ENCODE data around the gene RHOF.
A peak's percentile ranks its signal among the peaks of the same experiment; 100 is the strongest.
"Not testable (repeated sequence)": the region's sequence is repeated elsewhere in the genome, so short reads cannot be mapped to it uniquely, and the experiment has no call there.

Gene RHOF

DNA sequence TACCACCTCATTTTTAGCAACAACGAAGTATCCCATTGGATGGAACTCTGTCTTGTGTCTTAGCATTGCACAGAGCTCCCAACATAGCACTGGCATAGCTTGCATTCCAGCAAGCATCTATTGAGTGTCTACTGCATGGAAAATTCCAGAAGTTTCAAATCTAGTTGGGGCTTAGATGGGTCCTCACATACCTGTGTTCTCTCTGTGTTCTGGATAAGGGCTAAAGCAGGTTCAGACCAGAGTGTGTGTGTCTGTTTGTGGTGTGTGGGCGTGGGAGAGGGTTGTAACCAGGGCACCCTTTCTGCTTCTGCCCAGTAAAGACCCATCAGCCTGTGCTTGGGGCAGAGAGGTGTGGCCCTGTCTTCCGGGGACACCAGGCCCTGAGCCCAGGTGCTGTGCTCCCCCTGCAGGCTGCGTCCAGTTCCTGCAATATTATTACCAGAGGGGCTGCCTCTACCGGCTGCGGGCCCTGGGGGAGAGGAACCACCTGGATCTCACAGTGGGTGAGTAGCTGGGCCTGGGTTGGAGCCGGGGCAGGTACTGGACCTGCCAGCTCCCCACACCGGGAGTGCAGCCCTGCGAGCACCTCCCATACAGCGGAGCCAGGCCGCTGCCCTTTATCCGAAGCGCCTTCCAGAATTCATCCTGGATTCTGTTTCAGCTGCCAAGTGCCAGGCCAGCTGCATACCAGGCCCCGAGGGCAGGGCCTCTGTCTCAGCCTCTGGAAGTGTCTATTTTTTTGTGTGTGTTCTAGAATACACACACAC lies 20.3 kb downstream of the RHOF start:
- peak in 1 of 2 experiments; percentile 22 for DNase-seq

DNA sequence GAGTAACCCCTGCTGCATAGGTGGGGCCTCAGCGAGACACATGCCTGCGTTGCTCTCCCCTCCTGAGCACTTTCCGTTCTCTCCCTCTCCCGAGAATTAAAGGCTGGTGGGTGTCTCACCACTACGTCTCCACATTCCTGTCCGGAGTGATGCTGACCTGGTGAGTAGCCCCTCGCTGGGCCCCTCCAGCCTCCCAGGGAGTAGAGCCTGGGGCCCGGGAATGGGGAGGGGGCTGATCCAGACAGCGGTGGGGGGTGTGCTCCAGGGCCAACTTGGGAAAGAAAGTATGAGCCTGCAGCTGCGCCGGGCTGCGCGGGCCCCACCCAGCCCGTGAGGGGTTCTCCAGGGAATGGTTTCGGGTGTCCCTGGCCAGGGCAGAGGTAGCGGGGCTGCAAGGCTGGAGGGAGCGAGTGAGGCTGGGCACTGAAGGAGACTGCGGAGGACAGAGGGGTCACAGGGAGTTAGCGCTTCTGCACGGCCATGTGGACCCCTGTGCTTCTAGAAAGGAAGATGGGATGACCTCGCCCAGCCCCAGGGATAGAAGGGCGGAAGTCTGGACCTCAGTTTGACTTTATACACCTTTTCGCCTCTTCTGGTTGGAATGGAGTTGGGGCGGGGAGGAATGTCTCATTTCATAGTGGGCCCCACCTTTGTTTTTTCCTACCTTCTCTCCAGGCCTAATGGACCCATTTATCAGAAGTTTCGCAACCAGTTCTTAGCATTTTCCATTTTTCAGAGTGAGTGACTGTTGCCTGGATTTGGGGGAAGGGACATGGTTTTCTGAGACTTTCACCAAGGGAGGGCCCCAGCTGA lies 22.5 kb downstream of the RHOF start:
- DNase-seq = no peak

DNA sequence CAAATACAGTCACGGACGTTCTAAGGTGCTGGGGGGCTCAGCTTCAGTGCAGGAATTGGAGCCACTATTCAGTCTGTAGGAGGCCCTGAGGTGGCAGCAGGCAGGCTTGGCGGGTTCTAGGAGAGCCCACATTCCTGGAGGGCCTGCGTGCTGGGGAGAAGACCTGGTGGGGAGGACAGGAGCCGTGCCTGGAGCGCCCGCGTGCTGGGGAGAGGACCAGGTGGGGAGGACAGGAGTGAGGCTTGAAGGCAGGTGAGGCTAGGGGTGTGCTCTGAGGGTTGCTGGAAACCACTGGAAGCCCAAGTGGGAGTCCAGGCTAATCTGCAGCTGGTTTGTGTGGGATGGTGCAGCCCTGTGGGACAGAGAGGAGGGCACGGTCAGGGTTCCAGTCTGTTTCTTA lies 23.1 kb downstream of the RHOF start:
- DNase-seq = no peak

DNA sequence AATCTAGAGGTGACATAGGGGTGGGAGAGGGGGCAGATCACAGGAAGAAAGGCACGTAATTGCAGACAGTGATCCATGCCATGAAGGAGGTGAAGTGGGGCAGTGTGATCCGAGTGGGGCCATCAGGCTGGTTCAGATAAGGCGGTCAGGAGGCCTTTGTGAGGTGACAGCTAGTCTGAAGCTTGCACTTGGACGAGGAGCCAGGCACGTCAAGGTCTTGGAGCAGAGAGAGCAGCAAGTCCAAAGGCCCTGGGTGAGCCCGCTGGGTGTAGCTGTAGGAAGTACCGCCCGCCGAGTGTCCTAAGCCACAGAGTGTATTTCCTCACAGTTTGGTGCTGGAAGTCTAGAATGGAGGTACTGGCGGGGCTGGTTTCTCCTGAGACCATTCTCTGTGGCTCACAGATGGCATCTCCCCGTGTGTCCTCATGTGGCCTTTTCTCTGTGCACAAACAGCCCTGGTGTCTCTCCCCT lies 23.6 kb downstream of the RHOF start:
- no peak for DNase-seq

DNA sequence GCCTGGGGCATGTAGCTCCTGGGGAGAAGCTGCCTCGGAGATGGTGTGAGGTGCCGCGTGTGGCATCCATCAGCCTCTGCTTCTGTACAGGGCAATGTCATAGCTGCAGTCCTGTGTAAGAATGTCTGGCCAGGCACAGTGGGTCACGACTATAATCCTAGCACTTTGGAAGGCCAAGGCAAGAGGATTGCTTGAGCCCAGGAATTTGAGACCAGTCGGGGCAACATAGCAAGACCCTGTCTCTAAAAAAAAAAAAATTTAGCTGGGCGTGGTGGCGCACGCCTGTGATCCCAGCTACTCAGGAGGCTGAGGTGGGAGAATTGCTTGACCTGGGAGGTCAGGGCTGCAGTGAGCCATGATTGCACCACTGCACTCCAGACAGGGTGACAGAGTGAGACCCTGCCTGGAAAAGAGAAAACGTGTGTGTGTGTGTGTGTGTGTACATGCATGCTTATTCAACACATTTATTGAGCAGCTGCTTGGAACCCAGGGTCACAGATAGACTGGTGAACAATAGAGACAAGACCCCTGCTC lies 24.1 kb downstream of the RHOF start:
- no peak for DNase-seq

DNA sequence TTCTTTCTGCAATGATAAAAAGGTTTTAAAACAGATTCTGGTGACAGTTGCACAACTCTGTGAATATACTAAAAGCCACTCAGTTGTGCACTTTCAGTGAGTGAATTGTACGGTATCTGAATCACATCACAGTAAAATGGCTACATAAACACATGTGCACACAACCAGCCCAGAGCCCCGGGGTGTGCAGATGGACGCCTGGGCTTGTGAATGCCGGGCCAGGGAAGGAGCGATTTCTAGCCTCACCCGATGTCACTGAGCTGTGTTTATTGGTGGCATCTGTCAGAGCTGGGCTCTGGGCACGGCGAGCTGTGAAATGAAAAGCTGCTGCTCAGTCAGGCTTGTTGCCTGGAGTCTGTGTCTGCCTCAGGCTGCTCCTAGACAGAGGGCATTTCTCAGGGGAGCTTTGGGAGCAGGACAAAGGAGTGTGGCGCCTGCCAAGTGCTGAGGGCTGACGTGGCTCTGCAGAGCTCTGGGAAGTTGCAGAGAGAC lies 25.9 kb downstream of the RHOF start:
- DNase-seq = no peak

DNA sequence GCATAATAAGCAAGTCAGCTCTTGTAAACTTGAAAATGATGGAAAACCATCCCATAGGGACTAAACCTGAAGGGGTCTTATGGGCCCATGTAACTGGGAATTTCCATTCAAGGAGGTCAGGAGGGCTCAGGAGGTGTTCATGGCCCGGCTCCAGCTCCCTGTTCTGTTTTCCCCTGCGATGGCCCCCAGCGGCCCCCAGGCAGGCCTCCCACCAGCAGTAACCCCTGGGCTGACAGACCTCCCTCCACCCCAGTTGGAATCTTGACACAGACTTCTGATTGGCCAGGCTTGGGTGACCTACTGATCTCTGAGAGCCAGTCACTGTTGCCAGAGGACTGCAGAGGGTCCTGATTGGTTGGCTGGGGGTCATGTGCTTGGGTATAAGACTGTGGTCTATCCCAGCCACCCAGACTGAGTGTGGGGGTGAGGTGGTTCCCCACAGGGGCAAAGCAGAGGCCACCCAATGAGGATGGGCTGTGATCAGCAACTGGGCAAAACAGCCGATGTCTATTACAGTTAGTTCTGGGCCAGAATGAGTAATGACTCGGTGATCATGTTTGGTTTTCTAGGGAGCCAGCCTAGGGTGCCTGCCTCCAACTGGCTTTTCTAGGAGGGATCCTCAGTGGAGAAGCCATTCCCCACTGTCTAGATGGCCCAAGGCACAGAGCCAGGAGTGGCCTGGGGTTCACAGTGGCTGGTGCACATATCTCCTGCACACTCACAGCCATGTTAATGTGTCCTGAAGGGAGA lies 27.0 kb downstream of the RHOF start:
- no peak for DNase-seq

DNA sequence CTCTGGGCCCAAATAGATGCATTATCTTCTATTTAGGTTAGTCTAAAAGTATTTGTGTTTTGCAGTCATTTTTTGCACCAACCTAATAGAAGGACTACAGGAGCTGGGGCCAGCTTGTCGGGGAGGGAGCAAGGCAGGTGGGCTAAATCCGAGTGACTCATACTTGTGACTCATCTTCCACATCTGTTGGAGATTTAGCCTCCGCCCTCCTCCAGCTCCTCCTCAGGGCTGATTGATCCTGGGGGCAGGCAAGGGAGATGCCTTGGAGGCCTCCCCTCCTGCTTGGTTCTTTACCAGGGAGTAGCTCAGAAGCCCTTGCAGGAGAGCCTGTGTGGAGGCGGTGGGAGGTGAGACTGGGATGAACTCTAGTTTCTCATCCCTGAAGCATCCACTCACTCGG lies 27.9 kb downstream of the RHOF start:
- DNase-seq = no peak

DNA sequence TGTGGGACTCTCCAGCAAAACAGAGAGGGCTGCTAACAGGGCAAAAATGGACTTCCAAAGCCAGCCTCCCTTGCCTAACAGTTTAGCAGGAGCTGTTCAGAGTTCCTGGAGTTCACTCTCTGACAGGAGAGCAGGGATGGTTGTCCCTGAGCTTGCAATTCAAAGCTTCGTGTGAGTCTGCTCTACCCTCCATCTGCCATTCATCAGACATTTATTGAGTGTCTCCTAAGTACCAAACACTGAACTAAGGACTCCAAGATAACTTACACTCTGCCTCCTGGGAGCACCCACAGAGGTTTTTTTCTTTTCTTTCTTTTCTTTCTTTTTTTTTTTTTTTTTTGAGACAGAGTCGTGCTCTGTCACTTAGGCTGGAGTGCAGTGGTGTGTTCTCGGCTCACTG lies 28.7 kb downstream of the RHOF start:
- DNase-seq = no peak

DNA sequence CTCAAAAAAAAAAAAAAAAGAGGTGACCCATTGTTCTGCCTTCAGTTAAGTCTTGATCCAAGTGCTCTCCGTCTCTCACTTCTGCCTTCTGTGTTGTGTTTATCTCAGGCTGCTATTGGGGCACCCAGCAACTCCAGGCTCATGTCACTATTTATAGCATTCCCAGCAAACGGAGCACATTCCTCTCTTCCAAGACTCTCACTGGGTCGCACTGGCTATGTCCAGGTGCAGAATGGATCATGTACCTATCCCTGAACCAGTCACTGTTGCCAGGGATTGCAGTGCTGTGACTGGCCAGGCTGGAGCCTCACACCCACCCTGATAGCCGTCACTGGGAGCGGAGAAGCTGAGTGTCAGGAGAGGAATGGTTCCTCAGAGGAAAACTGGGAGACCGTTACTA lies 31.2 kb downstream of the RHOF start:
- DNase-seq = no peak

DNA sequence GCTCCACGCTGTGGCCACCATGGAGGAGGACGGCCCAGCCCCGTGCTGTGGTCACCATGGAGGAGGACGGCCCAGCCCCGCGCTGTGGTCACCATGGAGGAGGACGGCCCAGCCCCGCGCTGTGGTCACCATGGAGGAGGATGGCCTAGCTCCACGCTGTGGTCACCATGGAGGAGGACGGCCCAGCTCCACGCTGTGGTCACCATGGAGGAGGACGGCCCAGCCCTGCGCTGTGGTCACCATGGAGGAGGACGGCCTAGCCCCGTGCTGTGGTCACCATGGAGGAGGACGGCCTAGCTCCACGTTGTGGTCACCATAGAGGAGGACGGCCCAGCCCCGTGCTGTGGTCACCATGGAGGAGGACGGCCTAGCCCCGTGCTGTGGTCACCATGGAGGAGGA lies 35.0 kb downstream of the RHOF start:
- DNase-seq = not testable (repeated sequence)

DNA sequence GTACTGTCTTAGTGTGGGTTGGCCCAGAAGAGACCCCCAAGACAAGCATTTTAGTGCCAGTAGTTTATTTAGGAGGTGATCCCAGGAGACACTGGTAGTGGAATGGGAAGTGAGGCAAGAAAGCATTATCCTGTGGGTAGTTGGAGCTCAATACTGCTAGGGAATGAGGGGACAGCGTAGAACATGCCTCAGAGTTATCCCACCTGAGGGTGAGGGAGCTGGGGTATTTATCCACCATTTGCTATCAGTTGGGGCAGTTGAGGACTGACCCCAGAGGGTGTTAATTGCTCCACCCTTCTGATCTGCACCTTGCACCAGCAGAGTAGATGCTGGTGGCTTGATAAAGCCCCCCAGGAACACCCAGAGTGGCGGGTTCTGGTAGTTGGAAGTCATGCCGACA lies 37.9 kb downstream of the RHOF start:
- no peak for DNase-seq

DNA sequence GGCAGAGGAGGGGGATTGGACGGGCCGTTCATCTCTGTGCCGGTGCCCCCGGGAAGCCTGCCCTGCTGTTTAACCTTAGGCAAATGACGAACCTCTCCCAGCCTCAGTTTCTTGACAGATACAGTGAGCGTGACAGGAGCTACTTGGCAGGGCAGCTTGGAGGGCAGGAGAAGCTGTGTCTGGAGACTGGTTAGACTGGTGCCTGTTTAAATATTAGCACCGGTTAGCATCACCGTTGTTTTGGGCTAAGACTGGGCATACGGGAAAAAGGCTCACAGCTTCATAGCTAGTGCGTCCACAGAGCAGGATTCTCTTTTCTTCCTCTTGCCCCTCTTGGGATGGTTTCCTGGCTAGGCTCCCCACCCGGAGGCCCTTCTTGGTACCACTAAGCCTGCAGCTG lies 38.7 kb downstream of the RHOF start:
- DNase-seq = no peak

DNA sequence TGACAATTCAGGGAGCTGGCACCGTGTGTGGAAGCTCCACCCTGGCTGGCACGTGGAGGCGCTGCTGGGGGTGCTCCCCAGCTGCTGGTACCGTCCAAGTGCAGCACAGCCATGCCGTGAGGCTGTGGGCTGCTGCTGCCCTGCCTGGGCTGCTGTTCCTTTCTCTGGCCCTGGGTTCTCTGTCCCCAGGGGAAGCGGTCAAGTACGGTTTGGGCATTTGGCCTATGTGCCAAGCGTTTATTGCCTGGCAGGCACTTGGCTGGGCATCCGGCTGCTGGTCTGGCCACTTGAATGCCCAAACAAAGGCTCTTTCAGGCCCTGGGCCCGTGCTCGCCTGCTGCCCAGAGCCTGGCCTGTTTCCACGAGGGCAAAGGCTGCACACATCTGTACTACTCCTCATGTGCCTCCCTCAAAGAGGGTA lies 39.6 kb downstream of the RHOF start:
- no peak for DNase-seq

DNA sequence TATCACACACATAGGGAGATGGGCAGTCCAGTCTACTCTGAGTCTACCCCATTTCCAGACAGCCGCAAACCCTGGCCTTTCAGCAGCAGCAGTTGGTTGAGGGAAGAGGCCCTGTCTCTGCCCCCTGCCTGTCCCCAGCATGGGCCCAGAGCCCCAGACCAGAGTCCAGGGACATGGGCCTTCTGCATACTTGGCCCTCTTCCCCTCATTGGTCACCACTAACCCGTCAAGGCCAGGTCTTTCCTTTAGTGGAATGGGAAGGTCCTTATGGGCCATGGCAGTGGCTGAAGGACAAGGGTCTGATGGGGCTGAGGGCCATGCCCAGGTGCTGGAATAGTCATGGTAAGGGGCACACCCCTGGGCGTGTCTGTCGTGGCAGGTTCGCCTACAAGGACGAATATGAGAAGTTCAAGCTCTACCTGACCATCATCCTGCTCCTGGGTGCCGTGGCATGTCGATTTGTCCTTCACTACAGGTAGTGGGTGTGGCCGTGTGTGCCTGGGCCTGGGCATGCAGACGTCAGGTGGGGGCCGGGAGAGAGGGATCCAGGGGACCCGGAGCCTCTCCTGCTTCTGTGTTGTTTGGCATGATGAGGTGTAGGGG lies 41.6 kb downstream of the RHOF start:
- DNase-seq = no peak

DNA sequence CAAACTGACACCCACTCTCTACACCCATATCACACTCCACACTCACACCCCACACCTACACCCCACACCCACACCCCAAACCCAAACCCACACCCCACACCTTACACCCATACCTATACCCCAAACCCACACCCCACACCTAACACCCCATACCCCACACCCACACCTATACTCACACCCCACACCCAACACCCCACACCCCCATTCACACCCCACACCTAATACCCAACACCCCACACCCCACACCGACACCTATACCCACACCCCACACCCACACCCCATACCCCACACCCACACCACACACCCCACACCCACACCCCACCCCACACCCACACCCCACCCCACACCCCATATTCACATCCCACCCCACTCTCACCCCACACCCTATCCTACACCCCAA lies 42.5 kb downstream of the RHOF start:
- no peak for DNase-seq

DNA sequence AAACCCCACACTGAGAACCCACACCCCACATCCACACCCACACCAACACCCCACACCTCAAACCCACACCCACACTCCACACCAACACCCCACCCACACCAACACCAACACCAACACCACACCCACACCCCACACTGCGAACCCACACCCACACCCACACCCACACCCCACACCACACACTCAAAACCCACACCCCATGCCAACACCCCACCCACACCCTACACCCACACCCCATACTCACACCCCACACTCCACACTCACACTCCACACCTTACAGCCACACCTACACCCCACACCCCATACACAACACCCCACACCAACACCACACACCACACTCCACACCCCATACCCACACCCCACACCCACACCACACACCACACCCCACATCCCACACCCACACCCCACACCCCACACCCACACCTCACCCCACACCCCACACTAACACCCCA lies 43.0 kb downstream of the RHOF start:
- no peak for DNase-seq

DNA sequence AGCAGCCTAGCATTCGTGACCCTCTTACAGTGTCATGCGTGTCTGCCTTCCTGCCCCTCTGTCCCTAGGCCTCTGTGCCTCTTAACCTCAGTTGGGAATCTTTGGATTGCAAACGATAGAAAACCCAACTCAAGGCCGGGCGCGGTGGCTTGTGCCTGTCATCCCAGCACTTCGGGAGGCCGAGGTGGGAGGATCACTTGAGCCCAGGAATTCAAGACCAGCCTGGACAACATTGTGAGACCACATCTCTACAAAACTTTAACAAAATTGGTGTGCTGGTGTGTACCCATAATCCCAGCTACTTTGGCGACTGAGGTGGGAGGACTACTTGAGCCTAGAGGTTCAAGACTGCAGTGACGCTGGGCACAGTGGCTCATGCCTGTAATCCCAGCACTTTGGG lies 44.2 kb downstream of the RHOF start:
- no peak for DNase-seq

DNA sequence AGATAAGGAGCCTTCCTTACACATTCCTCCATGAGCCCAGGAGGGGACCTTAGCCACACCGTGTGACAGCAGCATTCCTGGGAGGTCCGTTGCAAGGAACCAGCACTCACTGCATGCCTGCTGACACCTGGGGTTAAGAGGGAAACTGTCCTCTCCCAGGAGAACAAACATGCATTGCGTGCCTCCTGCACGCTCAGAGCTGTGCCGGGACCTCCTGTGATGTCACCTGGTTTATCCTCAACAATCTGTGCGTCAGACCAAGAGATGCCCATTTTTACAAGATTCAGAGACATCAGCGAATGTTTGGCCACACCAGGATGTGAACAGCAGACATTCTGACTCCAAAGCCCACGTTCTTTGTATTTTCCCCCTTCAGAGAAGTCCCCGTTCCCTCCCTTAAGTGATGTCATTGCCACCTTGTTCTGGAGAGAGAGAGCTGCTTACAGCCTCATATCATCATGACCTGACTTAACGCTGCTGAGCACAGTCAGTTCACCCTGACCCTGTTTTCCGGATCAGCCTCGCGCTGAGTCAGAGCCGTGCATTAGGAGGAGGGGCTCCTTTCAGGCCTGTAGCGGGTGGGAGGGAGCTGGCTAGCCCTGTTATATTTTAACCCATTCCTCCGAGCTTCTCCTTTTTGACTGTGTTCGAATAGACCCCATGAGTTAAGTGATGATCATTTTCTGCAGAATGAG lies 44.8 kb downstream of the RHOF start:
- DNase-seq = no peak

DNA sequence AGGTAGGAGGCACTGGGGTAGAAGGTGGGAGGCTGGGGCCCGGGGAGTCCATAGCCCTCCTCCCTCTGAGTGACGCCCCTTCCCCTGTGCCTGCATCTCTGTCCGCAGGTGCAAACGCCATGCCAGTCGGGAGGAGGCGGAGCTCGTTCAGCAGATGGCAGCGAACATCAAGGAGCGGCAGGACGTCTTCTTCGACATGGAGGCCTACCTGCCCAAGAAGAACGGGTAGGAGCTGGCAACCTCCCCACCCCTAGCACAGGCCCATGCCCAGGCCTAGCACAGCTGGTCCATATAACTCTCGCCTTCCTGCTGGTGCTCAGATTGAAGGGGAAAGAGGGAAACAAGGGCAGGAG lies 45.3 kb downstream of the RHOF start:
- DNase-seq = no peak

DNA sequence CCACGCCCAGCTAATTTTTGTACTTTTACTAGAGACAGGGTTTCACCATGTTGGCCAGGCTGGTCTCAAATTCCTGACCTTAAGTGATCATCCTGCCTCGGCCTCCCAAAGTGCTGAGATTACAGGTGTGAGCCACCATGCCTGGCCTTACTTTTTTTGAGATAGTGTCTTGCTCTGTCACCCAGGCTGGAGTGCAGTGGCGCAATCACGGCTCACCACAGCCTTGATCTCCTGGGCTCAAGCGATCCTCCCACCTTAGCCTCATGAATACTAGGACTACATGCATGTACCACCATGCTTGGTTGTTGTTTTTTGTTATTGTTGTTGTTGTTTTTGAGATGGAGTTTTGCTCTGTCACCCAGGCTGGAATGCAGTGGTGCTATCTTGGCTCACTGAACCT lies 47.9 kb downstream of the RHOF start:
- DNase-seq = not testable (repeated sequence)

DNA sequence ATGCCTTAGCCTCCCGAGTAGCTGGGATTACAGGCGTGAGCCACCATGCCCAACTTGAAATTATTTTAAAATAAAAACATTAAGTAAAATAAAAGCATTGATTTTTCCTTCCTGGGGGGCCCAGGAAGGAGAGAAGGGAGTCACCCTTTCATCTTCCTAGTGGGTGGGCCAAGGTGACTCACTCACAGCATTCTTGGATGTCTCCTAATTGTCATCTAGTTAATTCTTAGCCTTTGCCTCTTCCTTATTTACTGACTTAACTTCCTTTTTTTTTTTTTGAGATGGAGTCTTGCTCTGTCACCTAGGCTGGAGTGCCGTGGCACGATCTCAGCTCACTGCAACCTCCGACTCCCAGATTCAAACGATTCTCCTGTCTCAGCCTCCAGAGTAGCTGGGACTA lies 51.7 kb downstream of the RHOF start:
- no peak for DNase-seq
